ENCODE measurements around the gene TENM4. TPM values are rescaled to one million over a fixed set of nuclear protein-coding genes. Genes with fewer than 3 reads are reported as not detected.

Gene TENM4
- total RNA-seq, 1 donor from 2014 or later = under 0.01 TPM

DNA sequence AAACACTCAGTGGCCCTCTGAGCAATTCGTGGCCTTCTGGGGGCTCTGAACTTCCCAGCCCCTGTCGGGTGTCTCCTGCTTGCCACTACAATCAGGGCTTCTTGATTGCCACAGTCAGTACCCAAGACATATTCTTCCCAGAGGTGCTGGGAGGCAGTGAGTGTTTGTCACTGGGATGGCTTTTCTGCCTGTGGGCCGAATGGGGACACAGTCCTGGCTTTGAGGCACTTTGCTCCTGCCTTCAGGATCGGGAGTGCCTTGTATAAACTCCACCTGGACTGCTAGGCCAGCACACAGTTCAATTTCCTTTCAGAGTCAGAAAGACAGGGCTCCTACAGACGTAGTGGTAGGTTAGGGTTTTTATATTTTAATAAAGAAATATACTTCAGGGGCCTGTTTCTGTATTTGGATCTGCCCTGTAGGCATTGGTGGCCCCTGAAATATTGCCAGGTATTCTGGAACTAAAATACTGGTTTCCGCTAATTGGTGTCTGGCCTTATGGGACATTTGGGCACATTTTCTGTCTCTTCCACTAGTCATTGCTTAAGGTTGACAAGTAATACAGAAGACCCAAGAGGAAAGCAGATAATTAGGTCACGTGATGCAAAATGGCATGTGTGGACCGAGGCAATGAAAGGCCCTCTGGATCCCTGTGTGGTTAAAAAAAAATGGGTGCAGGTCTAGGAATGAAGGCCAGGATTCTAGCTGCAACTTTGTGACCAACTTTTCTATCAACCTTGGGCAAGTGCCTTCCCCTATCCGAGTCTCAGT, 767.8 kb downstream of the TENM4 start:
- no peak for DNase-seq (ENCODE audit: low read depth, low spot score)

DNA sequence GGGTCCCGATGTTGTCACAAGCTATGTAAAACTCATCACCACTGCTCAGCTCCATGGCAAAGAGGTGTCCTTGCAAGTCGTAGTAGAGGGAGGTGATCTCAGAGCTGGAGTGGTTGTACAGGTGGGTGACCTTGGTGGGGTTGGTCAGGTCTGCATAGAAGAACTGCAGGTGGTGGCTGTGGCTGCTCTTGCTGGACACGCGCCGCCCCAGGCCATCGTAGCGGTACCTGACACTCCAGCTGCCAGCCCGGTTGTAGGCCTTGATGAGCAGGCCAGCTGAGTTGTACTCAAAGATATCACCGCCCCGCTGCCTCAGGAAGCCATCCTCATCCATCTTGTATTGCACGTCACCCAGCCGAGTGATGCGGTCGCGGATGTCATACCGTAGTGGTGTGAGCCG, 771.6 kb downstream of the TENM4 start:
- DNase-seq (ENCODE audit: low read depth, low spot score) = no peak

DNA sequence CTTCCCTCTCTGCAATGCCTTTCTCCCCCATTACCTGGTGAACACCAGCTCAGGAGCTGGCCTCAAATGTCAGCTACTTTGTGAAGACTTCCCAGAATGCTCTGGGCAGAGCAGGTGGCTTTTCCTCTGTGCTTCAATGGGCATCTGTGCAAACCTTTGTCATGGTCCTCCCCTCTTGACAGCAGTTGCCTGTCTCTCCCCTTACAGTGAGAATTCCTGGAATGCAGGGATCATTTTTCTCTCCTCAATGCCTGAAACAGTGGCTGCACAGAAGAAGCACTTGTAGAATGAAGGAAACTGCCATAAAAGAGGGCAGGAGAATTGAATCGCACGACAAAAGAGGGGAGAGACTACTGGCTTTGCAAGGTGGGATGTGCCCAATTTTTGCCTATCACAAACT, 773.4 kb downstream of the TENM4 start:
- no peak for DNase-seq (ENCODE audit: low read depth, low spot score)

DNA sequence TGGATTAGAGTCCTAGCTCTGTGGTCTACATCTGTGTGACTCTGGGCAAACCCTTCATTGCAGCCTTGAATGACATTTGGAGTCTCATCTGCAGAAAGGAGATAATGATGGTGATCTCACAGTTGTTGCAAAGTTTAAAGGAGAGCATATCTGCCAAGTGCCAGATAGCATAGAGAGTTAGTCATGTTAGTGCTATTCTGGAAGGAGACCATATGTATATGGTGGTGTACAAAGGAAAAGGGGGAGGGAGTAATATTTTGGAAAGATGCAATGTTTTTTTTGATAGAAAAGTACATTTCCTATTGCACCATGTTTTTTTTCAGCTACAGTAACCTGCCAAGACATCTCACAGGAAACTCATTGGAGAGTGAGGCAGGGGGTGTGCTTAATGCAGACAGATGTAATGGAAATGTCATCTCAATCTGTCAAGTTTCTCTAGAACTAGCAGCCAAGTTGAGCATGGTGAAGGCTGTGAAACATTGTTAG, 774.1 kb downstream of the TENM4 start:
- DNase-seq (ENCODE audit: low read depth, low spot score) = no peak

DNA sequence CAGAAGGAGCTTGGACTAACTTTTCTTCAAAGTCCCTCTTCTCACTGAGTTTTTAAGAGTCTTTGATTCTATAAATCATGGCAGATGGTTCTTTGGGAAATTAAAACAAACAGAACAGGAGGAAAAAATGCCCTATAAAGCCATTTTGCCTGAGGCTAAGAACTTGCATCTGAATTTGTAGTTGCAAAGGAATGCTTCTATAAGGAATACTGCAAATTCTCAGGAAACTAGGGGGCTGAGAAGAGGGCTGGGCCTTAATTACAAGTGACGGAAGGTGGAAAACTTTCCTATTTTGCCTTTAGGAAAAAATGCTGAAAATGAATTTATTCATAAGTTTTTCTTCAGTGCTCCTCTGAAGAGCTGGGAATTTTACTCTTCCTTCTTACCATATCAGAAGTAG, 776.2 kb downstream of the TENM4 start:
- no peak for DNase-seq (ENCODE audit: low read depth, low spot score)

DNA sequence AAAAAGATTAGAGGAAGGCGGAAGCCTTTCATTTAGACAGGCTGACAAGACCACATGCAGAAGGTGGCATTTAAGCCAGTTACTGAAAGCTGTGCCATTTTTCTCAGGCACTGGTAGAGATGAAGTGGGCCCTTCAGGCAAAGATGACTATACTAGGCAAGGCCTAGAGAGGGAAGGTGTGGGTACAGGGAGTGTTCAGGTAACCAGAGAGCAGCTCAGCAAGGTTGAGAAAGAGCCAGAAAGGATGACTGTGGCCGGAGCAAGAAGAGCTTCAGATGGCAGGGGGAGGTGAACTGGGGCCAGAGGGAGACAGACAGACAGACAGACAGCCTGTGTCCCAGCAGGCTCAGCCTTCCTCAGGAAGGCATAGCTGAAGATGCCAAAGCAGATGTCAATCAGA, 778.0 kb downstream of the TENM4 start:
- DNase-seq (ENCODE audit: low read depth, low spot score) = no peak

DNA sequence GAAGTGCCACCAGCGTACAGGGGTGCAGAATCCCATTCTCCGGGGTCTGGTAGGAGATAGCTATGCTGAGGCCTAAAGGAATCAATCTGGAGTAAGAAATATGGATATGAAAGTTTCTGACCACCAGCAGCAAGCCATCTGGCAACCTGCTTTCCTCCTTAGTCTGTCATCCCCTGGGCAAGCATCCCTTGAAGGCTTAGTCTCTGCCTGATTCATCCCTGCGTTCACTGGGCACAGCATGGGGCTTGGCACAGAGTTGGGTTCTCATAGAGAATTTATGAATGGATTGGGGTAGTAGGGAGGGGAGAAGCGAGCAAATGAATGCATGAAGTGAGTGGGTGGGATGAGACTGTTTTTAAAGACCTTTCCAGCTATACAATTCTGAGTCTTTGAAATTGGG, 780.4 kb downstream of the TENM4 start:
- no peak for DNase-seq (ENCODE audit: low read depth, low spot score)

DNA sequence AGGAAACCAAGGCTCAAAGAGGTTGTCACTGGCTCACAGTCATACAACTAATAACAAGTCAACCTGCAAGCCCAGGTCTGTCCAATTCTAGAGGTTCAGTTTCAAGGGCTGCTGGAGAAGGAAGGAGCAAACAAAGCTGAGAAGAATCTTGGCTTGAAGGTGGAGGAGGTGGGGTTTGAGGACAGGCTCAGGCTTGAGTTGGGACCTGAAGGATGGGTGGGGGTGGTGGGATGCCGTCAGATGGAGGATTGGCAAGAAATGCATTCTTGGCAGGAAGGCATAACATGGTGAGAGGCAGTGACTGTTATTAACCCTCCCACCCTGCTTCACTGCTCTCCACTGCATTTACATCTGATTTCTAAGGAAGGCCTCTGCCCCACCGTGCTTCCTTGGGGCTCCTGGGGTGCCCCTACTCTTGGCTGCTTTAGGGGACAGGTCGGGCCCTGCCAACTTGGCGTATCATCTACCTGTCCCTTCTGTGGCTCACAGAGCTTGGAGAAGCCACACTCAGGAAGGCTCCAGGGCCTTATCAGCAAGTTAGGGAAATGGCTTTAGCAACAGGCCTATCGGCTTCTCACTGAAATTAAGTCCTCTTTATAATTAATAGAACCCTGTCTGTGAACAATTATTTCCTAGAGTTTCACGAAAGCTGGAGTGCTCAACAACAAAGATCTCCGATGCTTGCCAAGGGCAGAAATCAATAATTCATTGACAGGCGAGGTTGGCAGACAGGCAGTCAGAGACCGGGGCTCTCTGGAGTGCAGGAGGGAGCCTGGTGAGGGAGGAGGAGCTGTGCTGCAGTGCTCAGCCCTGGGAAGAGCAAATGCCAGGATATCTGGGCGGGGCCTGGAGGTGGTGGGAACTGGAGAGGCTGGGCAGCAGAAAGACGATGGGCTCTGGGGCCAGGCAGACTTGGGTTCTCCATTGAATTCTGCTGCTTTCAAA, 781.2 kb downstream of the TENM4 start:
- DNase-seq (ENCODE audit: low read depth, low spot score) = no peak

DNA sequence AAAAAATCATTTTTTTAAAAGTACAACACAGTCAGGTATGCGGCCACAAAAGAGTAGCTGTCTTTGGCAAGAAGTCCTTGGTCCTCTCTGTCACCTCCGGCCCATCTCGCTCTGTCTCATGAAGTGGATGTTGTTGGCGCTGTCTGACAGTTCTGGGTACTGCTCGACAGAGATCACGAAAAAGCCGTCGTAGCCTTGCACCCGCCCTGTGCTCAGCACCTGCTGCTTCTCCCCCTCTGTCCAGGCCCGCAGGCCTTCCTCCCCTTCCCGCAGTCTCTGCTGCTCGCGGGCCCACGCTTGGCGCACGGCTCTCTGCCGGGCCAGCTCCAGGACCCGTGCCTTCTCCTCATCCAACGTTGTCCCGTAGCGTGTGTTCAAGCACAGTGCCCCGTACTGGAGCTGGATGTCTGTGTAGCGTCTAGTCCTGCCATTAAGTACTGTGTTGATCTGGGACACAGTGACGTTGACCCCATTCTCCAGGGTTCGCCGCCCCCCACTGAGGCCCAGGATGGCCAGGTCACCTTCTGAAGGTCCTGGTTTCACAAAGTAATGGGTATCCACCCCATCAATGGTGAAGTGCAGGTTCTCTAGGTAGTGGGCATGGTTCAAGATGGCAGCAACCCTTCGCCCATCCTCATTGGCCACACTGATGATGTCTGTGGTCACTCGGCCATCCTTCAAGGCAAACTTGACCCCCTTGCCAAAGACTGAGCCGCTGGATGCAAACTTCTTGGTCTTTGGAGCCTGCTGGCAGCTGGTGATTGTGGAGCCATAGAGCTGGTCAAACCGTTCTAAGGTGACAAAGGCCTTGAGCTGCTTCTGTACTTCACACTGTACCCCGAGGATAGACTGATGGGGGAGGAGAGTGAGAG, 782.6 kb downstream of the TENM4 start:
- DNase-seq (ENCODE audit: low read depth, low spot score) = no peak

DNA sequence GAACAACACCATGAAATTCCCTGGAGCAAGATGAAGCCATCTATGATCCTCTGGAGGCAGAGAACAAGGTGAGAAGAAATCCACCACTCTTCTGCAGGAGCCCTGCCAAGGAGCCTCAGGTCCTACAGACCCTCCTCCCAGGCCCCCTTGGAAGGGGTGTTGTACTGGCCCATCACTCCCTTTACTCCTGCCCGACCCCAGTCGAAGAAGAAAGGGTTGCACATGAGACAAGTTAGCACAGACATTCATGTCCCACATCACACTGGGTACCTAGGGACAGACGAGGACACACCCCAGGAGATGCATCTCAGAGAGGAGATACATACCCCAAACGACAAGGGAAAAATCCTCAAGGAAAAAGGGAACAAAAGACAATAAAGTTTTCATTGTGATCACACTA, 783.4 kb downstream of the TENM4 start:
- no peak for DNase-seq (ENCODE audit: low read depth, low spot score)

DNA sequence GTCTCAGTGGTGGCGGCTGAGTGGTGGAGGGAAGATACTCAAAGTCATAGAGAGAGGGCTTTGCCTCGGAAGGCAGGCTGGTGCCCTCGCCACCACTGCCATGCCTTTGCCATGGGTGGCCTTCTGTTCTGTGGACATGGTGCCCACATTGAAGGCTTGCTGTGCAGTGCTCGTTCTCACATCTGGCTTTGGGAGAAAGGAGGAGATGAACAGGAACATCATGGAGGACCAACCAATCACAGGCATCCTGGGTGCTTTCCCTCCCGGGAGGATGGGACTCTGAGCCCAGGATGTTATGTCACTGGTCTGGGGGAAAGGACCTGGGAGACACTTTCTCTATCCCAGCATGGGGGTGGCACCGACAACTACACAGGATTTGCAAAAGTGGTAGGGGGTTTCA, 783.8 kb downstream of the TENM4 start:
- DNase-seq (ENCODE audit: low read depth, low spot score) = no peak

DNA sequence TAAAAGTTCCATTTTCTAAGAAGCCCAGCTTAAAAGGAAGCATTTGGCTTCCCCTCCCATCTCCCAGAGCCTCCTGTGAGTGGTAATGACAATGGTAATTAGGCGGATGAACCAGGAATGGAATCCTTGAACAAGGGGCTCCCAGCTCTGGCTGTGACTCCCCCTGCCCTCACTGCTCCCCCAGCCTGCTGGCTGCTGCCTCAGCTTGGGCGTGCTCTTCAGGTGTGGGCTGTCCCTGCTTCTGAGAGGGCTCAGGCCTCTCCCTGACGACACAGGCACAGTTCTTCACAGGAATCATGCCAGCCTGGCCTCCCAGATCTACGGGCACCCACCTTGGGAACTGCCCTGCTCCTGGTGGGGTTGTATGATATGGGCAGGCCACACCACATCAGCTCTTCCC, 784.5 kb downstream of the TENM4 start:
- no peak for DNase-seq (ENCODE audit: low read depth, low spot score)

DNA sequence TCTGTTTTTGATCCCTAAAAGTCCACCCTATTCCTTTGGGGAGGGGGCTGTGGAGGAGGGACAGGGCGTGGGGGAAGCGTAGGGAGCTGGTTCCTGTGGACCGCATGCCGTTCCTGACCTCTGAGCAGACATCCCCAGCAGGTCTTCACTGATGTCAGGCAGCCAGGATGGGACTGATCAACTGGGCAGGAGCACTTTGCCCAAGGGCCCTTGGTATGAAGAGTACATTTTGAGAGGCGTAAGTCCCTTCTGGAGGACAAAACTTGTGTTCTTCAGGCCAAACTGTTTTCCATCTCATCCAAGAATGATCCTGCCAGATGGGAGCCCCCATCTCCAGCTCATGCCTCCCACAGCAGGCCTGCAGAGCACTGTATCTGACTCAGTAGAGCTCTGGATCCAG, 785.3 kb downstream of the TENM4 start:
- no peak for DNase-seq (ENCODE audit: low read depth, low spot score)

DNA sequence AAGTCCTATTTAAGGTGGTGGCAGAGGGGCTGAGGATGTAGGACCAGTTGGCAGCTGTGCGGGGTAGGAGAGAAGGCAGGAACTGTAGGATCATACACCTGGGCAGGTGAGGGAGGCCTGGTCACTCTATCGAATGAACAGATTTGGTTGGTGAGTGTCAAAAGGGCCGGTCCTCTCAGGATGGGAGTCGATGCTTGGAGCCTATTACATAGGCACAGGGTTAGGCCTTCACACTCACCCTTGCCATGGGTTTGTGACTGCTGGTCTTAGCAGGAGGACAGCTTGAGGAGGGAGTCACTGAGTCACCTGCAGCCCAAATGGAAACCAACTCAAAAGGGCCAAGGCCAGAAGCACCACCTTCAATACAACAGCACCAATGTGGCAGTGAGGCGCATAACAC, 786.0 kb downstream of the TENM4 start:
- no peak for DNase-seq (ENCODE audit: low read depth, low spot score)

DNA sequence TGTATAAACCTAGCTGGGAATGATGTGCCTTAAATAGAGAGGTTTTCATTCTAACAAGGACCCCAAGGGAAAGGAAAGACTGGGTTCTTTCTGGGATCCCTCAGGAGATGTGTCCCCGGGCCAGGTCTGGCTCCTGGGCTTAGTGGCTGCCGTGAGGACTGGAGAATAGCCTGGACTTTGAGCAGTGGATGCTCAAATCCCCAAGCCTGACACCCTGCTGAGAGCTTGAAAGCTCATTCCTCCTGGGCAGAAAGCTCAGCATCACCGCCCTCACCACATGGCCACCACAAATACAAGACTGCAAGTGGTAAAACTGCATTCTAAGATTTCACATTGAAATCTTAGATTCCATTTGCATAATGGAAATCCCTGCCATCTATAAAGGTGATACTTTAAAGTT, 786.8 kb downstream of the TENM4 start:
- no peak for DNase-seq (ENCODE audit: low read depth, low spot score)

DNA sequence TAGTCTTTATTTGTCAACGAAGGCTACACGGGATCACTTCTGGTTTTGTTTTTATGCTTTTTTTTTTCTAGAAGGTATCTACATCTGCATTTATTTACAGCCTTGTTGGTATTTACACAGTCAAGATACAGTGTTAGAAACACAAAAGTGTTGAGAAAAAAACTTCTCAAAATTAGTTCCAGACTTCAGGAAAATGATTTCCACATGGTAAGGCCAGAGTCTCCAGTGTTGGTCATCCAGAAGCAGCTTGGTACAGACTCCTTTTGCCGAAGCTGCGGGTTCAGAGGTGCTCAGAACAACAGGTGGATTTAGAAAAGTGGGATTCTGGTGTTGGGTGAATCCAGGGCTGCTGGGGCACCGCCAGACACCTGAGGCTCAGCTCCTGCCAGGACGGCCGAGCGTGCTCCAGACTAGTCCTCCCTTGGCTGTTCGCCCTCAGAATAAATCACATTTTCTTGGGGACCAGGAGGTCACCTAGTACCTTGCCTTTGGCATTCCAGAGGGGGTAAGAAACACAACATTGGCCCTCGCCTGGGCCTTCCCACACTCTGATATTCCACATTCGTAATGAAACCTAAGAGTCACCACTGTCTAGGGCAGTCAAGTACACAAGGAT, 787.4 kb downstream of the TENM4 start:
- no peak for DNase-seq (ENCODE audit: low read depth, low spot score)

DNA sequence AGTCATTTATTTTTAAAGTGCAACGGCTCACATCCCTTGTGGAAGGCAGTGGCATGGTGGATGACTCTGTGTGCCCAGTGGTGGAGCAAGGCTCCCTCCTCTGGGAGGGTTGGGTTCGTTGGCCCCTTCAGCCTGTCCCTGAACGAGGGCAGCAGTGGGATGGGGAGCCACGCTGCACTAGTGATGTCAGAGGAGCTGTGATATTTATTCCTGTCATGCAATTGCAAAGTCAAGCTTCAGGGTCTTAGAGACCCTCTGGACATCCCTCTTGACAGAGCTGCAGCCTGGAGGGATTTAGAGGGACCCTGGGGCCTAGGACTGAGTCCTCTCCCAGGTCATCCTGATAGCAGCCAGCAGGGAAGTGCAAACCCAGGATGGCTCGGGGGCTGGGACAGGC, 788.0 kb downstream of the TENM4 start:
- DNase-seq (ENCODE audit: low read depth, low spot score) = no peak

DNA sequence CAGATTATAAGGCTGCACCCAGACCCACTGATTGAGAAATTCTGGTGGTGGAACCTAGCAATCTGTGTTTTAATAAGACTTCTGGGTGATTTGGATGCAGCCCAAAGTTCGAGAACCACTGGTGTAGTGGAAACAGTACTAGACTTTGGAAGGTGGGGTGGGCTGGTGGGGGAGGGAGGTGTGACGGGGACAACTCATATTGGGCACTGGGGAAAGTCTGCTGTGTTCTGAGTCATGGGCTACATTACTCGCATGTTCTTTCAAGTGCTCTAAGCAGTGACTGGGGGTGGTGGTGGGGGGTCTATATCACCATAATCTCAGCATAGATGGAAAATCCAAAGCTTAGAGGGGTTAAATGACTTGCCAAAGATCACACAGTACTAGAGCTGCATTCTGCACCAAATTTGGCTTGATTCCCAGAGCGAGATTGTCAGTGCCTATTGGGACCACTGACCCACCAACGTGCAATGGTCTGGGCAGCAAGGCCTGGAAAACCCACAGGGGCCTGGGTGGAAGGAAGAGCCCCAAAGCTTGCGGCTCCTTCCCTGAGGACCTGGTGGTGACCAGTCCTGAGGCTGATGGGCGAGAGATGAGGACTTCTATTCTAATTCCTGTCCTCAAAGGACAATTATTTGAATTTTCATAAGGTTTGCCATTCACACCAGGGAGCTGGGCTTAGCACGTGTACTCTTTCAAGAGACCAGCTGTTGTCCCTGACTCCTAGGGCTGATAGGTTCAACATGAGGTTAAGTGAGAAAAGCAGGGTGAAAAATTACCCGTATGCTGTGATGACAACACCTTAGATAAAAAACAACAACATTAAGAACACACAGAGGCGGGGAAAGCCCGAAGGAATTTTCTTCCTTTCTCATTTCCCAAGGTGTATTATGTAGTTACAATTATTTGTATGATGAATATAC, 788.6 kb downstream of the TENM4 start:
- DNase-seq (ENCODE audit: low read depth, low spot score) = no peak

DNA sequence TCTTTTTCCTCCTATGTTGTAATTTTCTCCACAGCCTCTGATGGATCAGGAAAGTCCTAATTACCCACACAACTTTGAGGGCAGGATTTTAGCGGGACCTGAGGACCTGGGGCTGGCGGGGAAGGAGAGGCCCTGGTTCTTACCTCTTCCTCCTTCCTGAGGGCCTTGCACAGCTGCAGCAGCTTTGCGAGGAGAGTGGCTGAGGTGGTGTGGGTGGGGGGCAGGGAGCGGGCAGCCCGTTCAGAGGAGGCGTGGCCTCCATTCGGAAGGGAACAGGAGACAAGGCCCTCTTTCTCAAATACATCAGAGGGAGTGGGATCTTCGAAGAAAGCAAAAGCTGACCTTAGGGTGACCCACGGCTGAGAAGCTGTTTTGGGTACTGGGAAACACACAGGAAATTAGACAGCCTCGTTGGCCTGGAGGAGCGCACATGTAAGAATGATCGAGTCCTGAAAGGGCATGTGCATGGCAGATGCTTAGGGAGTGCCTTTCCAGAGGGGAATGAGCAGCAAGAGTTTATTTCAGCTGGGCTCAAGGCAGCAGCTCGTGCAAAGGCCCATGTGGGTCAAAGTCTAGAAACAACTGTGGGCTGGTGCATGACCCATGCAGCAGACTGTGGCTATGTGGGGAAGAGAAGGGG, 789.6 kb downstream of the TENM4 start:
- no peak for DNase-seq (ENCODE audit: low read depth, low spot score)
